Neutrophil (primary cell): ENCODE data around the gene ASB1.

Experiments used
- H3K27ac ChIP-seq: fragments of 200-600 bp; sonication (generic); 2 replicates; pipeline ENCODE4 v1.5.1; 2016; ENCODE audit warnings: mild to moderate bottlenecking, moderate library complexity
- H3K27me3 ChIP-seq: fragments of 200-600 bp; sonication (generic); 2 replicates; pipeline ENCODE4 v1.6.0; 2016; ENCODE audit warnings: mild to moderate bottlenecking
- H3K36me3 ChIP-seq: fragments of 200-600 bp; sonication (generic); 2 replicates; pipeline ENCODE4 v1.5.1; 2017
- H3K4me1 ChIP-seq, 2 experiments: fragments of 200-600 bp in 1 of 2; sonication (generic) in 1 of 2; 1 replicate in 1 of 2; 2 replicates in 1 of 2; pipeline versions ENCODE4 v1.5.1 to v1.6.1; 2013 to 2016; ENCODE audit warnings: low read depth in 1 of 2, low read length in 1 of 2, mild to moderate bottlenecking in 1 of 2, moderate library complexity in 1 of 2; ENCODE audit not compliant: control insufficient read depth in 1 of 2, insufficient read depth in 1 of 2
- H3K4me3 ChIP-seq, 2 experiments: fragments of 200-600 bp in 1 of 2; sonication (generic) in 1 of 2; 1 replicate in 1 of 2; 2 replicates in 1 of 2; pipeline ENCODE4 v1.5.1; 2013 to 2016; ENCODE audit warnings: low read depth in 1 of 2, low read length in 1 of 2, mild to moderate bottlenecking in 1 of 2, moderate library complexity in 1 of 2
- H3K9me3 ChIP-seq: fragments of 200-600 bp; sonication (generic); 2 replicates; pipeline ENCODE4 v1.5.1; 2016
- TF ChIP-seq, protein P1 (sequence below): fragments of 200-600 bp; sonication (generic); IDR thresholded peaks from 2 replicates; pipeline ENCODE4 v1.5.1; 2016; ENCODE audit warnings: antibody characterized with exemption

Gene ASB1

DNA sequence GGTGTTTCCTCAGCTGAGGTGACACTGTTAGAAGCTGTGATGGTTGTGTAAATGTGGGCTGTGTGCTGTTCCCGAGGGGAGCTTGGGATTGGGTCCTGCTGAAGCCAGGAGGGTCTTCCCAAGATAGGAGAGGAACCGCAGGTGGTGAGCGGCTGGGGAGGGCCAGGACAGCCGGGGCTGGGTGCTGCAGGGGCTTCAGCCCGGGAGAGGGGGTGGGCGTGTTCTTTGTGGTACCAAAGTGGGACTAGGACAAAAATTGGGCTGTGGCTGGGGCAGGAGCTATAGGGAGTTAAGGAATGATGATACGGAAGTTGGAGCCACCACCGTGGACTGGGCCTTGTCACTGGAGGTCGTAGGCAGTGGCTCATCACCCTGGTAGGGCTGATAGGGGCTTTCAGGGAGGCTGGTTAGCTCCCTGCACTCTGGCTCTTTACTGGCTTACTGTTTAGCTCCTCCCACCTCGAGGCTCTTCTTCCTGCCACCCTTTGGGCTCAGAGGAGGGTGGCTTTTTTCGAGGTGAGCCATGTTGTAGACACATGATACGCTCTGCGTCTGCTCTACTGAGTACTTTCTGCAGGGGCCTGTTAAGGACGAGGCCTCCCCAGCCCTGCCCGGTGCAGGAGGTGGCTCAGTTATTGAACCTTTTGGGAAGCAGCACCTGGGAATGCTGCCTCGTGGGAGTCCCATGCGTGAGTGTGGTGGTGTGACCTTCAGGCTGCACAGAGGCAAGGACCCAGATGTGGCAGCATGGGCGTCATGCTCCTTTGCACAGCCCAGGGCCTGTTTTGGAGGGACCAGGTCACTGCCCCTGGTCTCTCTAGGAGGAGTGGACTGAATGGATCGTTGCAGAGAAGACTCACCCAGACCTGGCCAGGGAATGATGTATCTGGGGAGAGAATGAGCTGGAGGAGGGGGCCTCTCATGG, 21.6 kb downstream of the ASB1 start:
- Histone ChIP-seq H3K4me1 (peaks cover 11 to 13% of the 10 kb centered on the region in 2 experiments), H3K36me3 (peaks cover 71% of the 10 kb centered on the region), H3K27me3 (no peaks in the 10 kb centered on the region), H3K9me3 (no peaks in the 10 kb centered on the region), H3K4me3 (no peak overlapping the region), H3K27ac (no peak overlapping the region)
- TF ChIP-seq, protein P1, sequence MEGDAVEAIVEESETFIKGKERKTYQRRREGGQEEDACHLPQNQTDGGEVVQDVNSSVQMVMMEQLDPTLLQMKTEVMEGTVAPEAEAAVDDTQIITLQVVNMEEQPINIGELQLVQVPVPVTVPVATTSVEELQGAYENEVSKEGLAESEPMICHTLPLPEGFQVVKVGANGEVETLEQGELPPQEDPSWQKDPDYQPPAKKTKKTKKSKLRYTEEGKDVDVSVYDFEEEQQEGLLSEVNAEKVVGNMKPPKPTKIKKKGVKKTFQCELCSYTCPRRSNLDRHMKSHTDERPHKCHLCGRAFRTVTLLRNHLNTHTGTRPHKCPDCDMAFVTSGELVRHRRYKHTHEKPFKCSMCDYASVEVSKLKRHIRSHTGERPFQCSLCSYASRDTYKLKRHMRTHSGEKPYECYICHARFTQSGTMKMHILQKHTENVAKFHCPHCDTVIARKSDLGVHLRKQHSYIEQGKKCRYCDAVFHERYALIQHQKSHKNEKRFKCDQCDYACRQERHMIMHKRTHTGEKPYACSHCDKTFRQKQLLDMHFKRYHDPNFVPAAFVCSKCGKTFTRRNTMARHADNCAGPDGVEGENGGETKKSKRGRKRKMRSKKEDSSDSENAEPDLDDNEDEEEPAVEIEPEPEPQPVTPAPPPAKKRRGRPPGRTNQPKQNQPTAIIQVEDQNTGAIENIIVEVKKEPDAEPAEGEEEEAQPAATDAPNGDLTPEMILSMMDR, result no peak

DNA sequence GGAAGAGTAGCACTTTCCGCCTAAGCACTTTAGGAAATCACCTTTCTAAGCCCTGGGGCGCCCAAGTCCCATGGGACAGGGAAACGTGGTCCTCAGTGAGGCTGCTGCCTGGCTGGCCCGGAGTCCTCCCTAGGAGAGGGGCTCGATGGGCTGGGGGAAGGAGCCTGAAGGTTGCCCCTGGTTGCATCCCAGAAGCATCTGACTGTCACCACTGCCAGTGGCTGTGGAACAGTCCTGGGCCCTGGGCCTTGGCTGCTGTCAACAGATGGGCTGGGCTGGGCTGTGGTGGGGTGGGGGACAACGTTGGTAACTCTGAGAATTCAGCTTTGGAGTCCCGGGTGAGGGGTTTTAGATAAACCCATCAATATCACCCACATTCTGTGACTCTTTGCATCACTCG, 22.5 kb downstream of the ASB1 start:
- no peak overlapping the region for H3K27ac ChIP-seq
- TF ChIP-seq, protein P1, result no peak
- H3K9me3 ChIP-seq, result no peaks in the 10 kb centered on the region
- peaks cover 70% of the 10 kb centered on the region for H3K36me3 ChIP-seq
- H3K27me3 ChIP-seq, result no peaks in the 10 kb centered on the region
- no peak overlapping the region for H3K4me3 ChIP-seq
- H3K4me1 ChIP-seq, result peaks cover 11 to 13% of the 10 kb centered on the region in 2 experiments

DNA sequence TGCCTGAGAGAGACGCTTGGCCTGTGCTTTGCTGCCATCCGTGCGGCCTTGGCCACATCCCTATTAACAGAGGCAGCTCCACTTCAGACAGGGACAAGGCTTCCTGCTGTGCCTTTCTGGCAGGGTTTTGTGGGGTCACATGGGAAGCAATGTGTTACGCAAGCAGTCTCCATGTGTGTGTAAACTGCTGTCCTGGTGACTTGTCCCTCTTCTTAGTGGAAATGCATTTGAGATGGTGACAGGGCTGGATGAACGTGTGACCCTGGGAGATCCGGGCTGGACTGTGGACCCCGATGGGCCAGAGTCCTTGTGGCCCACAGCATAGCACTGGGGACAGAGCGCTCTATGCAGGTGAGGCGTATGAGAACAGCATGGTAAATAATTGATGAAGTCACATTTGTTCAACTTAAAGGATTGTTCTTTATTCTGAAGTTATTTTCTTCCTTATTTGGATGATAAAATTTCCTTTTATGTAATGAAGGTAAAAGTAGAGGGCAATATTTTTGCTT, 23.2 kb downstream of the ASB1 start:
- Histone ChIP-seq H3K27ac (peak overlapping the region; percentile 44), H3K36me3 (peaks cover 63% of the 10 kb centered on the region)

DNA sequence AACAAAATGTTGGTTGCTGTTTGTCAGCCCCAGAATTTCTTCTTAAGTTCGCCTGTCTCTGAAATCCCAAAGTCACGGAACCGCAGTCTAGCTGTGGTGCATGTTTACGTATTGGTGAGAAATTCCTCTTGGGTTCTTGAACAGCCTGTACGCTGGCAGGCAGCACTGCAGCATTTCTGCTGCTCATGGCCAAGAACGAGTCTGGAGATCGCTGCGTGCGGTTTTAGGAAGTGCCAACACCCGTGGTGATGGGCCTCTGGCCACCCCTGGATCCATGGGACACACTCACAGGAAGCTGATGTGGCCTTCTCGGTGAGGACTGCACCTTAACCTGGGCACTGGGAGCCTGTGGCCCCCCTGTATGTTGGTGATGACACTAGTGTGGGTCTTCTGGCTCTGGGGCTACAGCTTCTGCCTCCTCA, 23.7 kb downstream of the ASB1 start:
- Histone ChIP-seq H3K36me3 (peaks cover 59% of the 10 kb centered on the region), H3K9me3 (no peaks in the 10 kb centered on the region), H3K27ac (peak overlapping the region; percentile 44), H3K27me3 (no peaks in the 10 kb centered on the region), H3K4me1 (peaks cover 11 to 13% of the 10 kb centered on the region in 2 experiments), H3K4me3 (no peak overlapping the region)
- TF ChIP-seq, protein P1, result no peak

More for the DNA sequence above, 23.2 kb downstream of the ASB1 start:
- peaks cover 11 to 13% of the 10 kb centered on the region in 2 experiments for H3K4me1 ChIP-seq
- no peak overlapping the region for H3K4me3 ChIP-seq
- H3K27me3 ChIP-seq, result no peaks in the 10 kb centered on the region
- no peaks in the 10 kb centered on the region for H3K9me3 ChIP-seq
- TF ChIP-seq, protein P1, result no peak

DNA sequence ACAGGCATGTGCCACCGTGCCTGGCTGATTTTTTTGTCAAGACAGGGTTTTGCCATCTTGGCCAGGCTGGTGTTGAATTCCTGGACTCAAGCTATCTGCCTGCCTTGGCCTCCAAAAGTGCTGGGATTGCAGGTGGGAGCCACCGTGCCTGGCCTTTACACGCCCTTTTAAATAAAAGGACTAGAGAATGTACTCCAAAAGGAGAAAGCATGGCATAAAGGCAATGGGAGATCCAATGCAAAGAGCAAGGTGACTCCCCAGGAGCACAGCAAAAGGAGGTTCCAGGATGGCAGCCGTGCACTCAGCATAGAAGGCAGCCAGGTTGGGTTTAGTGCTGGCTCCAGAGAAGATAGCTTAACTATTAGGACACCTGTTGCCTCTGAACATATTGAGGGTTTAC, 27.1 kb downstream of the ASB1 start:
- peaks cover 11 to 13% of the 10 kb centered on the region in 2 experiments for H3K4me1 ChIP-seq
- H3K36me3 ChIP-seq, result peaks cover 25% of the 10 kb centered on the region
- H3K9me3 ChIP-seq, result no peaks in the 10 kb centered on the region
- H3K27me3 ChIP-seq, result peaks cover 10% of the 10 kb centered on the region
- H3K27ac ChIP-seq, result no peak overlapping the region
- no peak overlapping the region for H3K4me3 ChIP-seq
- TF ChIP-seq, protein P1, result no peak
